Astrocyte (in vitro differentiated cells and primary cell): ENCODE measurements around the gene EIF4G2.

ENCODE experiments used
- CTCF ChIP-seq: IDR thresholded peaks from 2 replicates; pipeline ENCODE4 v1.5.1; 2011; ENCODE audit warnings: low read depth, mild to moderate bottlenecking, inconsistent platforms, low read length, moderate library complexity; ENCODE audit not compliant: insufficient read depth
- EZH2 ChIP-seq: IDR thresholded peaks from 2 replicates; pipeline ENCODE4 v1.6.1; 2012; ENCODE audit warnings: mild to moderate bottlenecking, low read length, inconsistent platforms; ENCODE audit not compliant: insufficient read depth

- no peak for TF ChIP-seq CTCF
- no peak for TF ChIP-seq EZH2
Measured at GRCh38 chr11:10838083-10838482, 29.4 kb upstream of the EIF4G2 start.
